ENCODE data around the gene MYO7B.

DNA sequence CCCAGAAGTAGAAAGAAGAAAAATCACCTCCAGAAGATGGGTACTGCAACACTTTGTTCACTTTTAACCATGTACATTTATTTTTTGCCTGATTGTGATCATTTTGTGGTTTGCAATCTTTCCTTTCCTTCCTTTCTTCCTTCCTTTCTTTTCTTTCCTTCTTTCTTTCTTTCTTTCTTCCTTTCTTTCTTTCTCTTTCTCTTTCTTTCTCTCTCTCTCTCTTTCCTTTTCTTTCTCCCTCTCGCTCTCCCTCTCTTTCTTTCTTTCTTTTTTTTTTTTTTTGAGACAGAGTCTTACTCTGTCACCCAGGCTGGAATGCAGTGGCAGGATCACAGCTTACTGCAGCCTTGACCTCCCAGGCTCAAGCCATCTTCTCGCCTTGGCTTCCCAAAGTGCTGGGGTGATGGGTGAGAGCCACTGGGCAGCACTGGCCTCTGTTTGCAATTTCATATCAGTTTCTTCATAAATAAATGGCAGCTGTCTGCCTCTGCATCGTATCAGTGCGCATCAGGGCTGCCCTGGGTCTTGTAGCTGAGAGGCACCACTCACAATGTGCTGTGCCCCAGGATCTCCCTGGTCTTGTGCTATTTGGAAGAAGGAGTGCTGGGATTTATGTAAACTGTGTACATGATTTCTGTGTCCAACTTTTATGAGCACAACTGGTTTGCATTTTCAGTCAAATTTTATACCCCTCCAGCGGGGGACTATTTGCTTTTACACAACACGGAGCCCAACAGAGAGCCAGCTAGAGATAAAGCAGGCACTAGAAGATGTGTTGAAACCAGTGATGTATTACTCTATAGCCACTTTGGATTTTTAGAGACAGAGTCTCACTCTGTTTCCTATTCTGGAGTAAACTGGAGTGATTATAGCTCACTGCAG lies 146.7 kb downstream of the MYO7B start:
- TF ChIP-seq, protein P1, sequence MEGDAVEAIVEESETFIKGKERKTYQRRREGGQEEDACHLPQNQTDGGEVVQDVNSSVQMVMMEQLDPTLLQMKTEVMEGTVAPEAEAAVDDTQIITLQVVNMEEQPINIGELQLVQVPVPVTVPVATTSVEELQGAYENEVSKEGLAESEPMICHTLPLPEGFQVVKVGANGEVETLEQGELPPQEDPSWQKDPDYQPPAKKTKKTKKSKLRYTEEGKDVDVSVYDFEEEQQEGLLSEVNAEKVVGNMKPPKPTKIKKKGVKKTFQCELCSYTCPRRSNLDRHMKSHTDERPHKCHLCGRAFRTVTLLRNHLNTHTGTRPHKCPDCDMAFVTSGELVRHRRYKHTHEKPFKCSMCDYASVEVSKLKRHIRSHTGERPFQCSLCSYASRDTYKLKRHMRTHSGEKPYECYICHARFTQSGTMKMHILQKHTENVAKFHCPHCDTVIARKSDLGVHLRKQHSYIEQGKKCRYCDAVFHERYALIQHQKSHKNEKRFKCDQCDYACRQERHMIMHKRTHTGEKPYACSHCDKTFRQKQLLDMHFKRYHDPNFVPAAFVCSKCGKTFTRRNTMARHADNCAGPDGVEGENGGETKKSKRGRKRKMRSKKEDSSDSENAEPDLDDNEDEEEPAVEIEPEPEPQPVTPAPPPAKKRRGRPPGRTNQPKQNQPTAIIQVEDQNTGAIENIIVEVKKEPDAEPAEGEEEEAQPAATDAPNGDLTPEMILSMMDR (IDR thresholded peaks at IDR 0.05; ENCODE audit: insufficient read depth, low read length), result no peak
- TF ChIP-seq, protein P2, sequence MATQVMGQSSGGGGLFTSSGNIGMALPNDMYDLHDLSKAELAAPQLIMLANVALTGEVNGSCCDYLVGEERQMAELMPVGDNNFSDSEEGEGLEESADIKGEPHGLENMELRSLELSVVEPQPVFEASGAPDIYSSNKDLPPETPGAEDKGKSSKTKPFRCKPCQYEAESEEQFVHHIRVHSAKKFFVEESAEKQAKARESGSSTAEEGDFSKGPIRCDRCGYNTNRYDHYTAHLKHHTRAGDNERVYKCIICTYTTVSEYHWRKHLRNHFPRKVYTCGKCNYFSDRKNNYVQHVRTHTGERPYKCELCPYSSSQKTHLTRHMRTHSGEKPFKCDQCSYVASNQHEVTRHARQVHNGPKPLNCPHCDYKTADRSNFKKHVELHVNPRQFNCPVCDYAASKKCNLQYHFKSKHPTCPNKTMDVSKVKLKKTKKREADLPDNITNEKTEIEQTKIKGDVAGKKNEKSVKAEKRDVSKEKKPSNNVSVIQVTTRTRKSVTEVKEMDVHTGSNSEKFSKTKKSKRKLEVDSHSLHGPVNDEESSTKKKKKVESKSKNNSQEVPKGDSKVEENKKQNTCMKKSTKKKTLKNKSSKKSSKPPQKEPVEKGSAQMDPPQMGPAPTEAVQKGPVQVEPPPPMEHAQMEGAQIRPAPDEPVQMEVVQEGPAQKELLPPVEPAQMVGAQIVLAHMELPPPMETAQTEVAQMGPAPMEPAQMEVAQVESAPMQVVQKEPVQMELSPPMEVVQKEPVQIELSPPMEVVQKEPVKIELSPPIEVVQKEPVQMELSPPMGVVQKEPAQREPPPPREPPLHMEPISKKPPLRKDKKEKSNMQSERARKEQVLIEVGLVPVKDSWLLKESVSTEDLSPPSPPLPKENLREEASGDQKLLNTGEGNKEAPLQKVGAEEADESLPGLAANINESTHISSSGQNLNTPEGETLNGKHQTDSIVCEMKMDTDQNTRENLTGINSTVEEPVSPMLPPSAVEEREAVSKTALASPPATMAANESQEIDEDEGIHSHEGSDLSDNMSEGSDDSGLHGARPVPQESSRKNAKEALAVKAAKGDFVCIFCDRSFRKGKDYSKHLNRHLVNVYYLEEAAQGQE (IDR thresholded peaks at IDR 0.05; ENCODE audit: insufficient replicate concordance, low read depth), result no peak
- TF ChIP-seq POLR2AphosphoS5 (IDR thresholded peaks at IDR 0.05; ENCODE audit: low read depth) (no peak), GABPA (IDR thresholded peaks at IDR 0.05; ENCODE audit: low read depth) (no peak)
